Mesendoderm (in vitro differentiated cells): Measurements from ENCODE around the gene TPPP.
"Not testable (repeated sequence)": the region's sequence is repeated elsewhere in the genome, so short reads cannot be mapped to it uniquely, and the experiment has no call there.

Experiments used
- DNase-seq: peaks from one replicate; pipeline ENCODE4 v3.0.0; 2013
- H2AK5ac ChIP-seq: 2 replicates; pipeline ENCODE4 v1.6.1; 2013; ENCODE audit warnings: low read length, inconsistent platforms
- H2BK120ac ChIP-seq: 2 replicates; pipeline ENCODE4 v1.6.1; 2013; ENCODE audit warnings: low read depth, mild to moderate bottlenecking, low read length, moderate library complexity, mixed read lengths
- H2BK15ac ChIP-seq: replicated peaks from 2 replicates; pipeline ENCODE4 v1.6.1; 2013; ENCODE audit warnings: low read depth, mild to moderate bottlenecking, moderate library complexity
- H2BK5ac ChIP-seq: 2 replicates; pipeline ENCODE4 v1.6.1; 2013; ENCODE audit warnings: low read length, inconsistent platforms
- H3K18ac ChIP-seq: 2 replicates; pipeline ENCODE4 v1.6.1; 2013; ENCODE audit warnings: mild to moderate bottlenecking, low read length, mixed read lengths
- H3K23ac ChIP-seq: one replicate; pipeline ENCODE4 v1.6.1; 2013; ENCODE audit warnings: low read length
- H3K27ac ChIP-seq: 2 replicates; pipeline ENCODE4 v1.5.1; 2013; ENCODE audit warnings: low read depth, mild to moderate bottlenecking, inconsistent platforms, low read length, moderate library complexity
- H3K27me3 ChIP-seq: 2 replicates; pipeline ENCODE4 v1.6.1; 2013; ENCODE audit warnings: low read length, control low read depth, mild to moderate bottlenecking, inconsistent platforms; ENCODE audit not compliant: insufficient read depth, poor library complexity
- H3K36me3 ChIP-seq: 2 replicates; pipeline ENCODE4 v1.6.1; 2013; ENCODE audit warnings: low read length, inconsistent platforms; ENCODE audit not compliant: control insufficient read depth, insufficient read depth
- H3K4ac ChIP-seq: one replicate; pipeline ENCODE4 v1.6.1; 2013; ENCODE audit warnings: low read depth, mild to moderate bottlenecking, low read length, moderate library complexity
- H3K4me1 ChIP-seq: 2 replicates; pipeline ENCODE4 v1.6.1; 2013; ENCODE audit warnings: low read depth, low read length, inconsistent platforms; ENCODE audit not compliant: control insufficient read depth
- H3K4me2 ChIP-seq: 2 replicates; pipeline ENCODE4 v1.6.1; 2013; ENCODE audit warnings: low read length
- H3K4me3 ChIP-seq: 2 replicates; pipeline ENCODE4 v1.5.1; 2013; ENCODE audit warnings: mild to moderate bottlenecking, low read length
- H3K56ac ChIP-seq: one replicate; pipeline ENCODE4 v1.6.1; 2013; ENCODE audit warnings: low read length
- H3K79me1 ChIP-seq: 2 replicates; pipeline ENCODE4 v1.6.1; 2013; ENCODE audit warnings: low read length, inconsistent platforms
- H3K79me2 ChIP-seq: 2 replicates; pipeline ENCODE4 v1.6.1; 2013; ENCODE audit warnings: mild to moderate bottlenecking, low read length; ENCODE audit not compliant: control insufficient read depth, insufficient read depth
- H3K9ac ChIP-seq: 2 replicates; pipeline ENCODE4 v1.6.1; 2013; ENCODE audit warnings: low read length, inconsistent platforms
- H4K5ac ChIP-seq: one replicate; pipeline ENCODE4 v1.6.1; 2013; ENCODE audit warnings: low read length
- H4K8ac ChIP-seq: one replicate; pipeline ENCODE4 v1.6.1; 2013; ENCODE audit warnings: low read depth, mild to moderate bottlenecking, control low read depth, low read length, moderate library complexity
- WGBS: extraction: QIAGEN DNeasy Blood & Tissue Kit; methylation state at CpG from one replicate; pipeline ENCODE4 v1.1.7; 2013; ENCODE audit warnings: low lambda C conversion rate, missing lambda C conversion rate; ENCODE audit not compliant: insufficient coverage; ENCODE audit errors: extremely low coverage; 5-methylcytosine and 5-hydroxymethylcytosine counted together

Gene TPPP

GRCh38 chr5:679166-679895 lies 13.8 kb downstream of the TPPP start:
- H3K79me2 ChIP-seq: not testable (repeated sequence)

GRCh38 chr5:678521-678920 lies 14.6 kb downstream of the TPPP start:
- H2AK5ac ChIP-seq, H3K9ac ChIP-seq, H3K4me2 ChIP-seq, H3K27ac ChIP-seq, H4K8ac ChIP-seq, H3K4me1 ChIP-seq, H3K79me1 ChIP-seq, H3K27me3 ChIP-seq, H3K23ac ChIP-seq, DNase-seq, H3K36me3 ChIP-seq, H4K5ac ChIP-seq, H2BK5ac ChIP-seq, H2BK15ac ChIP-seq, H3K56ac ChIP-seq, H2BK120ac ChIP-seq, H3K4ac ChIP-seq, H3K18ac ChIP-seq, H3K79me2 ChIP-seq, H3K4me3 ChIP-seq: not testable (repeated sequence)
- WGBS: no CpG with 5 or more reads among the region's 16 CpGs

More at GRCh38 chr5:679166-679895, 13.8 kb downstream of the TPPP start:
- H2BK15ac ChIP-seq, H3K27ac ChIP-seq, H3K23ac ChIP-seq, H3K9ac ChIP-seq, H3K18ac ChIP-seq, H2BK5ac ChIP-seq, H3K56ac ChIP-seq, H4K5ac ChIP-seq, H3K4me2 ChIP-seq, H3K79me1 ChIP-seq, H2AK5ac ChIP-seq, H4K8ac ChIP-seq, H3K4me3 ChIP-seq, H3K27me3 ChIP-seq, H3K36me3 ChIP-seq, H3K4me1 ChIP-seq, H3K4ac ChIP-seq, DNase-seq, H2BK120ac ChIP-seq: not testable (repeated sequence)
- WGBS: no CpG with 5 or more reads among the region's 17 CpGs

- Histone ChIP-seq H3K79me2 (no peaks in the 10 kb centered on the region), H3K36me3 (no peaks in the 10 kb centered on the region), H3K79me1 (no peaks in the 10 kb centered on the region), H3K4ac (no peak overlapping the region), H2BK5ac (no peak overlapping the region), H3K23ac (no peak overlapping the region), H3K4me3 (no peak overlapping the region), H4K8ac (no peak overlapping the region), H3K4me2 (no peak overlapping the region), H3K56ac (no peak overlapping the region), H3K4me1 (no peaks in the 10 kb centered on the region), H3K9ac (no peak overlapping the region), H2BK120ac (no peak overlapping the region), H4K5ac (no peak overlapping the region), H2BK15ac (no peak overlapping the region), H3K27ac (no peak overlapping the region), H2AK5ac (no peak overlapping the region), H3K27me3 (no peaks in the 10 kb centered on the region), H3K18ac (no peak overlapping the region)
- DNase-seq: no peak
- no CpG with 5 or more reads among the region's 44 CpGs for WGBS
Observed at GRCh38 chr5:677131-678101, 15.7 kb downstream of the TPPP start.

- Histone ChIP-seq H3K23ac (no peak overlapping the region), H3K4me3 (no peak overlapping the region), H3K27me3 (no peaks in the 10 kb centered on the region), H3K4me2 (no peak overlapping the region), H2BK15ac (no peak overlapping the region), H3K56ac (no peak overlapping the region), H4K5ac (no peak overlapping the region), H2AK5ac (no peak overlapping the region), H3K79me1 (no peaks in the 10 kb centered on the region), H3K79me2 (no peaks in the 10 kb centered on the region), H3K9ac (no peak overlapping the region), H3K4me1 (no peaks in the 10 kb centered on the region), H3K27ac (no peak overlapping the region), H4K8ac (no peak overlapping the region), H2BK120ac (no peak overlapping the region), H3K4ac (no peak overlapping the region), H3K18ac (no peak overlapping the region), H3K36me3 (no peaks in the 10 kb centered on the region), H2BK5ac (no peak overlapping the region)
- WGBS: no CpG with 5 or more reads among the region's 48 CpGs
- no peak for DNase-seq
Observed at GRCh38 chr5:676699-677076, 16.5 kb downstream of the TPPP start.

- no peak overlapping the region for H3K9ac ChIP-seq
- no peak overlapping the region for H3K23ac ChIP-seq
- H3K4me2 ChIP-seq: no peak overlapping the region
- no peak for DNase-seq
- no peaks in the 10 kb centered on the region for H3K4me1 ChIP-seq
- no peaks in the 10 kb centered on the region for H3K36me3 ChIP-seq
- no peaks in the 10 kb centered on the region for H3K79me1 ChIP-seq
- H3K4ac ChIP-seq: no peak overlapping the region
- no peak overlapping the region for H3K4me3 ChIP-seq
- WGBS: no CpG with 5 or more reads among the region's 36 CpGs
- H2BK120ac ChIP-seq: no peak overlapping the region
- H3K18ac ChIP-seq: no peak overlapping the region
- H2BK5ac ChIP-seq: no peak overlapping the region
- no peaks in the 10 kb centered on the region for H3K27me3 ChIP-seq
- H3K79me2 ChIP-seq: no peaks in the 10 kb centered on the region
- no peak overlapping the region for H2AK5ac ChIP-seq
- no peak overlapping the region for H4K8ac ChIP-seq
- H2BK15ac ChIP-seq: no peak overlapping the region
- no peak overlapping the region for H3K27ac ChIP-seq
- H3K56ac ChIP-seq: no peak overlapping the region
- H4K5ac ChIP-seq: no peak overlapping the region
Observed at GRCh38 chr5:675871-676698, 17.1 kb downstream of the TPPP start.
